T-helper 2 cell treated with Interferon-gamma antibody and Interleukin-4, amounts not matched to agents 5 μg/mL and 100 μg/mL, for 36 hours (primary cell): ENCODE measurements around the gene NLRP6.
"Not testable (repeated sequence)": the region's sequence is repeated elsewhere in the genome, so short reads cannot be mapped to it uniquely, and the experiment has no call there.

Experiments
- DNase-seq: peaks from one replicate; pipeline ENCODE4 v3.0.0; 2021; ENCODE audit warnings: low spot score
- H3K27ac Mint-ChIP-seq: one replicate; pipeline ENCODE4 v1.8.0; 2021; ENCODE audit warnings: mild to moderate bottlenecking, mixed read lengths
- H3K27me3 Mint-ChIP-seq: one replicate; pipeline ENCODE4 v1.8.0; 2021; ENCODE audit warnings: low read depth, mixed read lengths
- H3K36me3 Mint-ChIP-seq: one replicate; pipeline ENCODE4 v1.8.0; 2021; ENCODE audit warnings: low read depth, mixed read lengths
- H3K4me1 Mint-ChIP-seq: one replicate; pipeline ENCODE4 v1.8.0; 2021; ENCODE audit warnings: low read depth, mixed read lengths
- H3K4me3 Mint-ChIP-seq: one replicate; pipeline ENCODE4 v1.8.0; 2022; ENCODE audit warnings: mild to moderate bottlenecking, moderate library complexity, mixed read lengths
- H3K9me3 Mint-ChIP-seq: one replicate; pipeline ENCODE4 v1.8.0; 2021; ENCODE audit warnings: mixed read lengths

Gene NLRP6

DNA sequence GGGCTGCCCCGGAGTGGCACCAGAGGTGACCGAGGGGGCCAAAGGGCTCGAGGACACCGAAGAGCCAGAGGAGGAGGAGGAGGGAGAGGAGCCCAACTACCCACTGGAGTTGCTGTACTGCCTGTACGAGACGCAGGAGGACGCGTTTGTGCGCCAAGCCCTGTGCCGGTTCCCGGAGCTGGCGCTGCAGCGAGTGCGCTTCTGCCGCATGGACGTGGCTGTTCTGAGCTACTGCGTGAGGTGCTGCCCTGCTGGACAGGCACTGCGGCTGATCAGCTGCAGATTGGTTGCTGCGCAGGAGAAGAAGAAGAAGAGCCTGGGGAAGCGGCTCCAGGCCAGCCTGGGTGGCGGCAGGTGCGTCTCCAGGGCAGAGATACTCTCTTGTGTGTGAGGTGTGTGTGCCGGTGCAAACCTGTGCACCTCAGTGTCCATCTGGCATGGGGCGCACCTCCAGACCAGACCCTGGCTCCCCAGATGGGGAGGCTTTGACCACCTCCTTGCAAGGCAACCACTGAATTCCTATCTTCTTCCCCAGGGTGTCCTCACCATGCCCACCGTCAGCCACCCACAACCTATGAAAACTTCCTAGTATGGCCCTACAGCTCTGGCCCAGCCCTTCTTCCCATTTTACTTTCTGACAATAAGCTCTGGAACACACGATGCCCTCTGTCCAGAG is 3.4 kb downstream of the NLRP6 start:
- no peak overlapping the region for H3K27ac Mint-ChIP-seq
- peaks cover 4% of the 10 kb centered on the region for H3K9me3 Mint-ChIP-seq
- peaks cover 38% of the 10 kb centered on the region for H3K4me1 Mint-ChIP-seq
- peak overlapping the region; percentile 77 for H3K4me3 Mint-ChIP-seq
- no peak for DNase-seq
- peaks cover 49% of the 10 kb centered on the region for H3K27me3 Mint-ChIP-seq
- H3K36me3 Mint-ChIP-seq, result peaks cover 24% of the 10 kb centered on the region

DNA sequence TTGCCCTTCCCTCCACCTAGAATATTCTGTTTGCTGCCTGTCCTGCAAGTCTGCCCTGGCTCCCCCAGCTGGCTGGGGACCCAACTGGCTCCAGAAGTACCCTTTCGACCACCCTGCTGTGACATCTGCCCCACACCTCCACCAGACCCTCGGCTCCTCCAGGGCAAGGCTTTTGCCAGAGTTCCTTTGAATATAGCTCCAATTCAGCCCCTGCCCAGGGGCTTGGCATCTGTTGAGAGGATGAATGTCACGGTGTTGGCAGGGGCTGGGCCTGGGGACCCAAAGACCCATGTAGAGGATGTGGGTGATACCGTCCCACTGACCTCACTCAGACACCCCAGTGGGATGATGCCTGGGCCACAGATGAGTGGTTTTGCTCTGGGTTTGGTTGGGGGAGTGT is 4.0 kb downstream of the NLRP6 start:
- no peak for DNase-seq
- peaks cover 48% of the 10 kb centered on the region for H3K27me3 Mint-ChIP-seq
- peaks cover 20% of the 10 kb centered on the region for H3K36me3 Mint-ChIP-seq
- H3K9me3 Mint-ChIP-seq, result no peaks in the 10 kb centered on the region
- H3K4me3 Mint-ChIP-seq, result peak overlapping the region; percentile 77
- peak overlapping the region; percentile 59 for H3K27ac Mint-ChIP-seq
- peaks cover 38% of the 10 kb centered on the region for H3K4me1 Mint-ChIP-seq

DNA sequence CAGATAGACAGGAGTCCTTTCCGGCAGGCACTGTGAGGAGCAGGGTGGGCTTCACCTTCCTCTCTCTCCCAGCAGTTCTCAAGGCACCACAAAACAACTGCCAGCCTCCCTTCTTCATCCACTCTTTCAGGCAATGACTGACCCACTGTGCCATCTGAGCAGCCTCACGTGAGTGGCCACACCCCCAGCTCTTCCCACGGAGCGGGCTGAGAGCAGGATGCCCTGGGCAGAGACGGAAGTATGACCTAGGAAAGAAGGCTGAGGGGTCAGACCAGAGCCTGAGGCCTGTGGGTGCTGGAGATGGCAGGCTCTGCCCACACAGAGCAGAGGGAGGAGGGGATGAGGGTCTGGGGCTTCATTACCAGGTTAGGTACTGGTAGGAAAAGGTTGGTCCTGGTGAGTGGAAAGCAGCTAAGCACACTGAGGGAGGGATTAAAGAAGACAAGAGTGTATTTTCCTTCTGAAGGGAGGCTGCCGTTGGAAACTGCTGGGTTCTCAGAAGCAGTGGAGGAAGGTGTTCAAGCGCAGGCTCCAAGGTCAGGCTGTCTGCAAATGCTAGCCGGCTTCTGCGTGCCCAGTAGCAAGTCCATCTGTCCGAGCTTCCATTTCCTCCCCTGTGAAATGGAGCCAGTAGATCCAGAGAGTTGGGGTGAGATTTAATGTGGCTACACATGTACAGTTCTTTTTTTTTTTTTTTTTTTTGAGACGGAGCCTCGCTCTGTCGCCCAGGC is 4.6 kb downstream of the NLRP6 start:
- H3K27me3 Mint-ChIP-seq, result peaks cover 49% of the 10 kb centered on the region

DNA sequence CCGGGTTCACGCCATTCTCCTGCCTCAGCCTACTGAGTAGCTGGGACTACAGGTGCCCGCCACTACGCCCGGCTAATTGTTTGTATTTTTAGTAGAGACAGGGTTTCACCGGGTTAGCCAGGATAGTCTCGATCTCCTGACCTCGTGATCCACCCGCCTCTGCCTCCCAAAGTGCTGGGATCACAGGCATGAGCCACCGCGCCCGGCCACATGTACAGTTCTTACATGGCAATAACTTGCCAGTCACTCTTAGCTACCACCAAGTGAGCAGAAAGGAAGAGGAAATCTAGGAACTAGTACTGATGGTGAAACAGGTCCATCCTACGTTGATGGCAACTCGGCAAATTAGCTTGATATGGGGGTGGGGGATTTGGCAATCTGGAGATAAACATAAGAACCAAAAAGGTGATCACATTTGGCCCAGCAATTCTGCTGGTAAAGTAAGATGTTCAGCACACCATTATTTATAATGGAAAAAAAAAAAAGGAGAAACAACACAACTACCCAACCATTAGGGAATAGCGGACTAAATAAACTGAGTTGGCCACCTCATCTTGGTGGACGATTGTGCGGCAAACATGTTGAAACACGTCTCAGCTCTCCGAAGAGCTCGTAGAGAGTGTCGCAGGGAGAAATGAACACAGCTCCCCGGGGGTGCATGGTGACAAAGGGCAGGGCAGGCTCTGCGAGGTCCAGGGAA is 5.3 kb downstream of the NLRP6 start:
- no peak for DNase-seq
- no peaks in the 10 kb centered on the region for H3K9me3 Mint-ChIP-seq
- H3K27me3 Mint-ChIP-seq, result peaks cover 44% of the 10 kb centered on the region
- no peak overlapping the region for H3K4me3 Mint-ChIP-seq
- peaks cover 35% of the 10 kb centered on the region for H3K4me1 Mint-ChIP-seq
- no peak overlapping the region for H3K27ac Mint-ChIP-seq
- H3K36me3 Mint-ChIP-seq, result peaks cover 21% of the 10 kb centered on the region

More for the DNA sequence above, 4.6 kb downstream of the NLRP6 start:
- Mint-ChIP-seq H3K4me1 (peaks cover 40% of the 10 kb centered on the region), H3K36me3 (peaks cover 18% of the 10 kb centered on the region), H3K4me3 (peak overlapping the region; percentile 77), H3K9me3 (no peaks in the 10 kb centered on the region), H3K27ac (peak overlapping the region; percentile 59)
- no peak for DNase-seq

DNA sequence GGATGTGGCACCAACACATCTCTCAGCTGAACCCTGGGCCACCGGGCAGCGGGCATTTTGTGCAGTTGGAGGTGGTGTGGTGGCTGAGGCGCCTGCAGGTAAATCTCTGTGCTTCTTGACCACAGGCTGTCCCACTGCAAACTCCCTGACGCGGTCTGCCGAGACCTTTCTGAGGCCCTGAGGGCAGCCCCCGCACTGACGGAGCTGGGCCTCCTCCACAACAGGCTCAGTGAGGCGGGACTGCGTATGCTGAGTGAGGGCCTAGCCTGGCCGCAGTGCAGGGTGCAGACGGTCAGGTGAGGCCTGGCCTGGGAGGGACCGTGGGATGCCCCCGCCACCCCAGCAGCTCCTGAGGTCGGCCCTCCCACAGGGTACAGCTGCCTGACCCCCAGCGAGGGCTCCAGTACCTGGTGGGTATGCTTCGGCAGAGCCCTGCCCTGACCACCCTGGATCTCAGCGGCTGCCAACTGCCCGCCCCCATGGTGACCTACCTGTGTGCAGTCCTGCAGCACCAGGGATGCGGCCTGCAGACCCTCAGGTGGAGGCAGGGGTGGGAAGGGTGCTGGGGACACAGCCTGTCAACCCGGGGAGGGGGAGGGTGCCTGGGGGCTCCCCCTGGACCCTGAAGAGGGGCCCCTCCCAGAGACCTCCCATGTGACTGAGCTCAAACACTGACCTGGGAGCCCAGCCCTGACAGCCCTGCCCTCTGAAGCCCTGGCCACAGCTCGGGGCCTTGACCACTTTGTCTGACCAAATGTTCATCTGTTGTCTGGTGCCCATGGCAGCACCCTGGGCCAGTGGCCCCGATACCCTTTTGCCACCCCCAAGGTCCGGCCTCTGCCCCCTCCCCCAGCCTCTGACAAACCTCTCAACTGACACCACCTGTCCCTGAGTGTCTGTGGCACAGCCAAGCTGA is 6.2 kb downstream of the NLRP6 start:
- Mint-ChIP-seq H3K4me3 (no peak overlapping the region), H3K27ac (no peak overlapping the region), H3K9me3 (no peaks in the 10 kb centered on the region), H3K4me1 (peaks cover 32% of the 10 kb centered on the region), H3K36me3 (peaks cover 19% of the 10 kb centered on the region), H3K27me3 (peaks cover 40% of the 10 kb centered on the region)
- DNase-seq, result no peak

DNA sequence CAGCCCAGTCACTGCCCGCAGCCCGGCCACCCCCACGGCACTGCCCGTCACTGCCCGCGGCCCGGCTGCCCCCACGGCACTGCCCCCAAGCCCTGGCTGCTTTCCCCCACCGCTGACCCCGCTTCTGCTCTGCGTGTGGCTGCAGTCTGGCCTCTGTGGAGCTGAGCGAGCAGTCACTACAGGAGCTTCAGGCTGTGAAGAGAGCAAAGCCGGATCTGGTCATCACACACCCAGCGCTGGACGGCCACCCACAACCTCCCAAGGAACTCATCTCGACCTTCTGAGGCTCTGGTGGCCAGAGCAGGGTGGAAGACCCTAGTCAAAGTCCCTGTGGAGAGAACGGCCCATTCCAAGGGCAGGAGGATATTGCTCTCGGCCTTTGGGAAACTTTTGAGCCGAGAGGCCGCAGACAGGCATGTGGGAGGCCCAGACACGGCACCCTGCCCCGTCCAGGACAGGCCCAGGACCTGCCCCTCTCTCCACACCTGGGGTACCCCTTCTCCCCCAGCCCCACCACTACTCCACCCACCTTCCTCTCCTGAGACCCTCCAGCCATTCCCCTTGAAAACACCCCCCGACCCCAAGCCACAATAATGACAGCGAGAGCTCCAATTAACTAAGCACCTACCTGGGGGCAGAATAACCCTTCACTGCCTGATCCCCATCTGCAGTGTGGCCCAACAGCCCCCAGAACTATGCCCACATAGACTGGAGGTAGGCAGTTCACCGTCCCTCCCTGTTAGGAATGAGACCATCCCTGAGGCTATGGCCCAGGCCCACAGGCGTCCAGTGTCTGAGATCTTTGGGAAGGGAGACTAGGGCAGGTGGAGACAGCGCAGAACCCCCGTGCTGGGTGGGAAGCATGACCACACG is 7.0 kb downstream of the NLRP6 start:
- Mint-ChIP-seq H3K27me3 (peaks cover 37% of the 10 kb centered on the region), H3K9me3 (no peaks in the 10 kb centered on the region), H3K27ac (no peak overlapping the region), H3K4me3 (no peak overlapping the region), H3K4me1 (peaks cover 32% of the 10 kb centered on the region), H3K36me3 (peaks cover 19% of the 10 kb centered on the region)
- DNase-seq, result no peak

DNA sequence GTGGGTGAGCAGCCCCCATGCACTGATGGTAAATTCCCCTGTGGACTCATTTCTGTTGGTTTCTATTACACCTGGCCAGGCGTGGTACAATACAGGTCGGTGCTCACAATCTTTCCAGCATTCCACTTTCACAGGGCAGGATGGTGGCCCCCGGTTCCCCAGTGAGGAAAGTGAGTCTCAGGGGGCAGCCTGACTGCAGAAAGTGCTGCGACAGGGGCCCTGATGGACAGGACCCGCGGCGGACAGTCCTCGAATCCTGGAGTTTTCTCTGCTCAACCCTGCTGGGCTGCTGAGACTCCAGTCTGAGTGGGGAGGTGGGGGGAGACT is 7.7 kb downstream of the NLRP6 start:
- Mint-ChIP-seq H3K27ac (no peak overlapping the region), H3K4me1 (peaks cover 30% of the 10 kb centered on the region), H3K27me3 (peaks cover 35% of the 10 kb centered on the region), H3K36me3 (peaks cover 20% of the 10 kb centered on the region), H3K9me3 (no peaks in the 10 kb centered on the region), H3K4me3 (no peak overlapping the region)
- DNase-seq, result no peak

DNA sequence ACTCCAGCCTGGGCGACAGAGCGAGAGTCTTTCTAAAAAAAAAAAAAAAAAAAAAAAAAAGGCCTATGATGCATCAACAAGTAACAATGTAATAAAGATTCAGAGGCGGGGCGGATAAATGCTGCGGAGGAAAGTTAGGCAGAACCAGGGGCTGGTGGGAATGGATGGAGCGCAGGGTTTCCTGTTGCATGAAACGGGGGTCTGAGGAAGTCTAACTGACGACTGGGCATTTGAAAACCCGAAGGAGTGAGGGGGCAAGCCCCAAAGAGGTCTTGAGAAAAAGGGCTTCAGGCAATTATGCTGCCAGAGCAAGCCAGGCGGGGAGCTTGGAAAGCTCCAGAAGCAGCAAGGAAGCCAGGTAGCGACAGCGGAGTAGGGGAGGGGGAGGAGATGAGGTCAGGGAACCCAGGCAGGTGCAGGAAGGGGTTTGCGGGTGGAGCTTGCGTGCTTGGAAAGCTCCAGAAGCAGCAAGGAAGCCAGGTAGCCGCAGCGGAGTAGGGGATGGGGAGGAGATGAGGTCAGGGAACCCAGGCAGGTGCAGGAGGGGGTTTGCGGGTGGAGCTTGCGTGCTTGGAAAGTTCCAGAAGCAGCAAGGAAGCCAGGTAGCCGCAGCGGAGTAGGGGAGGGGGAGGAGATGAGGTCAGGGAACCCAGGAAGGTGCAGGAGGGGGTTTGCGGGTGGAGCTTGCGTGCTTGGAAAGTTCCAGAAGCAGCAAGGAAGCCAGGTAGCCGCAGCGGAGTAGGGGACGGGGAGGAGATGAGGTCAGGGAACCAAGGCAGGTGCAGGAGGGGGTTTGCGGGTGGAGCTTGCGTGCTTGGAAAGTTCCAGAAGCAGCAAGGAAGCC is 9.0 kb downstream of the NLRP6 start:
- Mint-ChIP-seq H3K4me3 (peak overlapping the region; percentile 96), H3K36me3 (peaks cover 18% of the 10 kb centered on the region), H3K4me1 (peaks cover 26% of the 10 kb centered on the region), H3K27ac (peak overlapping the region; percentile 86), H3K27me3 (peaks cover 22% of the 10 kb centered on the region)
- not testable (repeated sequence) for H3K9me3 Mint-ChIP-seq, DNase-seq

DNA sequence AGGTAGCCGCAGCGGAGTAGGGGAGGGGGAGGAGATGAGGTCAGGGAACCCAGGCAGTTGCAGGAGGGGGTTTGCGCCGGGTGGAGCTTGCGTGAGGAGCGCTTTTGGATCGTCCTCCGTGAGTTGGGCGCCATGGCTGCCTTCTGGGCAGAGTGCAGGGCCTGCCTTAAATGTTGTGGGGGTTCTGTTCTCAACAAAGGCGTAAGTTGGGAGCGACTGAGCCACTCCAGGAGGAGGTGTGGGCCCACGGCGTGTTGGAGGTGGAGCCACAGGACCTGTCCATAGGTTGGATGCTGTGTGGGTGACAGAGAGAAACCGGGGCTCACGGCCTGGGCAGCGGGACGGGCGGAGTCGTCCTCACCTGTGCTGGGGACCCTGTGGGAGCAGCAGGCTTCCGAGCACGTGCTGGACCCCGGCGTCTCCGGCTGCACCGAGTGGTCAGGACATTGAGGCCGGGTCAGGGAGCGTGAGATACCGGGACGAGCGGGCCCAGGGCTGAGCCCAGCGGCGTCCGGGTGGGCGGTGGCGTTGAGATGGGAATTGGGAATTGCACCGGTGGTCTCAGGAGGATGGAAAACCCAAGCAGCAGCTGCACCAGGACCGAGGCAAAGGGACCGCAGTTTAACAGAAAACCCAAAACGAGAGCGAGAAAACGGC is 9.7 kb downstream of the NLRP6 start:
- Mint-ChIP-seq H3K4me1 (peaks cover 19% of the 10 kb centered on the region), H3K9me3 (no peaks in the 10 kb centered on the region), H3K27ac (peak overlapping the region; percentile 86), H3K27me3 (peaks cover 15% of the 10 kb centered on the region), H3K4me3 (peak overlapping the region; percentile 96), H3K36me3 (peaks cover 12% of the 10 kb centered on the region)
- peak; percentile 24 for DNase-seq

DNA sequence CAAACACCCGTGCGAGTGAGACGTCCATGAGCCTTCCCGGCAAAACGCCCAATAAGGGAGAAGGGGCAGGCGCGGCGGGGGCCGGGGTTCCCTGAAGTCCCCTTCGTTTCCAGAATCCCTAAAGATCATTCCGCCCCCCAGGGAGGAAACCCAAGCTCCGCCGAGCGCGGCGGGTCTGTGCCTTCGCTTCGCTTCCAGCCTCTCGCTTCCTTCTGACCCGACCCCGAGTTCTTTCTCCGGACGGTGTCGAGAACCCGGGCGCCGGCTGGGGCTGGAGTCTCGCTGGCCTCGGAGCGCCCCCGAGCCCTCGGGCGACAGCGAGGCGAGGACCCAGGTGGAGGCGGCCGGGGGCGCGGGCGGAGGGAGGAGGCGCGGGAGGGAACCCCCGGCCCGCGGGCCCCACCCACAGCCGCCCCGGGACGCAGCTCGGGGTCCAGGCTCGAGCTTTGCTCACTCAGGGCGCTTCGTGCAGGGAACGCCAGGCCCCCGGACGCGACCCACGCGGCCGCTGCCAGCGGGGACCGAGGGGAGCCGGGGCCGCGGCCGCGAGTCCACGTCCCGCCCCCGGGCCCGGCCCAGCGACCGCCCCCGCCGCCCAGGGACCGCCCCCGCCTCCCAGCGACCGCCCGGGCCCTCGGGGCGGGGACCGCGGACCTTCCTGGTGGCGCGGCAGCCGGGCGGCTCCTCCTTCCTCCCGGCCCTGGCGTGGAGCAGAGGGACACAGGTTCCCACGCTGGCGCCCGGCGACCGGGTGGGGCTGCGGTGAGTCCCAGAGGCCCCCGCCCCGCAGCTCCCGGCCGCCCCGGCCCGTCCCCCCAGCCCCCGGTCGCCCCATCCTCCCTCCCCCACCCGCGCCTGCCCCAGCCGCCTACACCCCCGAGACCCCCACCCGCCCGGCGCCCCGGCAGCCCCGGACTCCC is 10.5 kb downstream of the NLRP6 start, which contains the start of gene PGGHG:
TSS of gene PGGHG (plus strand) at position 649 of the 920 bp plus-strand sequence. CDS start 691 bp downstream, outside the sequence.
- Mint-ChIP-seq H3K36me3 (peaks cover 8% of the 10 kb centered on the region), H3K4me3 (peak within 1 kb of the TSS; percentile 96), H3K9me3 (no peaks in the 10 kb centered on the region), H3K27me3 (peaks cover 10% of the 10 kb centered on the region), H3K27ac (peak within 1 kb of the TSS; percentile 86), H3K4me1 (peaks cover 16% of the 10 kb centered on the region)
- peak; percentile 56 for DNase-seq

DNA sequence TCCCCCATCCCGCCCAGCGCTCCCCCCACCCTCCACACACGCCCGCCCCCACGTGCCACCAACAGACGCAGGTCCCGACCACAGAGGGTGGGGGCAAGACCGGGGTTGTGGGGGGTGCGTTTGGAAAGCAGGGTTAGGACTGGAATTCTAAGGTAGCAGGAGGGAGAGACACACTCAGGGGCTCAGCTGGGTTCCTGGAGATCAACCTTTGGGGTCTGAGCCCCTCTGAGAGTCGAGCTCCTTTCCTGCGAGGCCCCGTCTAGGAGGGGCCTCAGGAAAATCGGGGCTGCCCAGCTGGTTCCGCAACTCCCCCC is 11.1 kb downstream of the NLRP6 start:
- peaks cover 8% of the 10 kb centered on the region for H3K36me3 Mint-ChIP-seq
- no peak for DNase-seq
- H3K27me3 Mint-ChIP-seq, result peaks cover 10% of the 10 kb centered on the region

More for the DNA sequence above, 11.1 kb downstream of the NLRP6 start:
- Mint-ChIP-seq H3K9me3 (no peaks in the 10 kb centered on the region), H3K4me1 (peaks cover 16% of the 10 kb centered on the region), H3K27ac (peak overlapping the region; percentile 45), H3K4me3 (peak overlapping the region; percentile 65)
